Bronchial epithelial cell (primary cell): Measurements from ENCODE around the gene MRPL11. TPM values are rescaled to one million over a fixed set of nuclear protein-coding genes. Genes with fewer than 3 reads are reported as not detected.

ENCODE experiments used
- DNase-seq: peaks from one replicate; pipeline ENCODE4 v3.0.0-alpha.2; 2010; ENCODE audit warnings: low read depth
- FAIRE-seq: peaks from 2 replicates; lab custom pipeline; 2011; peaks lifted over from hg19 to GRCh38; lab: Jason Lieb, UNC
- H3K27me3 ChIP-seq: 2 replicates; pipeline ENCODE4 v1.5.1; 2011; ENCODE audit warnings: low read length; ENCODE audit not compliant: control insufficient read depth, insufficient read depth
- H3K36me3 ChIP-seq: 2 replicates; pipeline ENCODE4 v1.5.1; 2011; ENCODE audit warnings: low read length; ENCODE audit not compliant: control insufficient read depth, insufficient read depth
- H3K4me3 ChIP-seq: 2 replicates; pipeline ENCODE4 v1.5.1; 2011; ENCODE audit warnings: mild to moderate bottlenecking, low read depth, low read length, control low read depth
- CTCF ChIP-seq: IDR thresholded peaks from 2 replicates; pipeline ENCODE4 v1.5.1; 2011; ENCODE audit warnings: mild to moderate bottlenecking, moderate library complexity, low read length, control low read depth, inconsistent platforms; ENCODE audit not compliant: insufficient read depth, severe bottlenecking
- total RNA-seq: library from RNA; depleted of rRNA; stranded (reverse); fragments of >200 nt; gene quantifications from 2 replicates; pipeline ENCODE4 v1.2.1, GENCODE V29; 2014

The MRPL11 gene
- total RNA-seq, 1 donor from 2014 or later = 43.7 TPM

- Histone ChIP-seq H3K4me3 (no peak overlapping the region), H3K36me3 (no peaks in the 10 kb centered on the region), H3K27me3 (peaks cover 2% of the 10 kb centered on the region)
- DNase-seq (peak; percentile 80), FAIRE-seq (no peak)
- peak; percentile 89 for TF ChIP-seq CTCF
Observed at GRCh38 chr11:66388780-66389386, 49.8 kb downstream of the MRPL11 start.

GRCh38 chr11:66386171-66387069 is 52.2 kb downstream of the MRPL11 start:
- H3K27me3 ChIP-seq = no peaks in the 10 kb centered on the region
- peak; percentile 69 for DNase-seq
- TF ChIP-seq CTCF = peak; percentile 94
- peak; percentile 52 for FAIRE-seq
- H3K36me3 ChIP-seq = no peaks in the 10 kb centered on the region
- no peak overlapping the region for H3K4me3 ChIP-seq

Other genes with a start within 250 kb of the MRPL11 start
- 25.8 and 32.5 TPM in 2 replicates for gene KLC2, start 181.1 kb downstream of the MRPL11 start, total RNA-seq
- 54.5 and 68.0 TPM in 2 replicates for gene RAB1B, start 170.2 kb downstream of the MRPL11 start, total RNA-seq
- gene CNIH2, start 160.7 kb downstream of the MRPL11 start, total RNA-seq = not detected in 2 replicates
- gene YIF1A, start 149.7 kb downstream of the MRPL11 start, total RNA-seq = 231 and 294 TPM in 2 replicates
- not detected in 2 replicates for gene TMEM151A, start 147.0 kb downstream of the MRPL11 start, total RNA-seq
- gene CD248, start 121.8 kb downstream of the MRPL11 start, total RNA-seq = under 0.01 TPM in 2 replicates
- gene RIN1, start 102.4 kb downstream of the MRPL11 start, total RNA-seq = 19.0 and 19.7 TPM in 2 replicates
- 67.6 and 81.6 TPM in 2 replicates for gene BRMS1, start 93.7 kb downstream of the MRPL11 start, total RNA-seq
- gene B4GAT1, start 91.2 kb downstream of the MRPL11 start, total RNA-seq = 7.7 and 10.8 TPM in 2 replicates
- gene SLC29A2, start 67.1 kb downstream of the MRPL11 start, total RNA-seq = 1.9 and 2.1 TPM in 2 replicates
- gene NPAS4, start 17.8 kb downstream of the MRPL11 start, total RNA-seq = not detected in 2 replicates
- 10.4 and 11.6 TPM in 2 replicates for gene PELI3, start 28.1 kb upstream of the MRPL11 start, total RNA-seq
- 45.0 and 70.0 TPM in 2 replicates for gene DPP3, start 41.6 kb upstream of the MRPL11 start, total RNA-seq
- 8.2 and 9.5 TPM in 2 replicates for gene BBS1, start 71.8 kb upstream of the MRPL11 start, total RNA-seq
- 8.4 and 9.7 TPM in 2 replicates for gene ZDHHC24, start 107.2 kb upstream of the MRPL11 start, total RNA-seq
- not detected in 2 replicates for gene ACTN3, start 108.1 kb upstream of the MRPL11 start, total RNA-seq
- gene CTSF, start 129.8 kb upstream of the MRPL11 start, total RNA-seq = 1.6 and 2.4 TPM in 2 replicates
- under 0.01 TPM in 2 replicates for gene CCDC87, start 154.2 kb upstream of the MRPL11 start, total RNA-seq
- gene CCS, start 154.3 kb upstream of the MRPL11 start, total RNA-seq = 29.3 and 30.3 TPM in 2 replicates
- 7.4 and 10.9 TPM in 2 replicates for gene RBM14, start 177.8 kb upstream of the MRPL11 start, total RNA-seq
- gene RBM4, start 199.9 kb upstream of the MRPL11 start, total RNA-seq = 173 and 246 TPM in 2 replicates
- 13.4 and 15.7 TPM in 2 replicates for gene RBM4B, start 239.0 kb upstream of the MRPL11 start, total RNA-seq